Measurements from ENCODE around the gene JMJD4.
"Not testable (repeated sequence)": the region's sequence is repeated elsewhere in the genome, so short reads cannot be mapped to it uniquely, and the experiment has no call there.

JMJD4 gene

DNA sequence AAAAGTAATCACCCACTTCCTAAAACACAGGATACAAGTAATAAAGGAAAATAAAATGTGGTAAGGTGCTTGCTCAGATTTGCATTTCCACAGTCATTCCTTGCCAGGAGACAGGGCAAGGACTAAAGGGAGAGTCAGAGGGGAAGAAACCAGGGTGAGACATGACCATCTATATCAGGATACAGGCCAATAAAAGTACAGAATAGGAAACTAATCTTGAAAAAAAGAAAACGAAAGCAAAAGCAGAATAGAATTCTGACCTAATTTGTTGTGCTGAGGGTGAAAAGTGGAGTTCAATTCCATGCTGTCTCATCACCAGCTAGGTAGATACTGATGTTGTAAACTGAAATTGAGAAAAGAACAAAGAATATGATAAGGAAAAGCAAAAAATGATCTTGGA, 27.3 kb downstream of the JMJD4 start:
- no peak overlapping the region for H3K27ac ChIP-seq
- no peak for DNase-seq (ENCODE audit: low read depth, low spot score)

DNA sequence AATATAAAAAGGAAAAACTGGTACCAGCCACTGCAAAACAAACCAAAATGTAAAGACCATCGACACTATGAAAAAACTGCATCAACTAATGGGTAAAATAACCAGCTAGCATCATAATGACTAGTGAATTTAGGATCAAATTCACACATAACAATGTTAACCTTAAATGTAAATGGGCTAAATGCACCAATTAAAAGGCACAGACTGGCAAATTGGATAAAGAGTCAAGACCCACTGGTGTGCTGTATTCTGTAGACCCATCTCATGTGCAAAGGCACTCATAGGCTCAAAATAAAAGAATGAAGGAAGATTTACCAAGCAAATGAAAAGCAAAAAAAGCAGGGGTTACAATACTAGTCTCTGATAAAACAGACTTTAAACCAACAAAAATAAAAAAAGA, 33.5 kb downstream of the JMJD4 start:
- H3K27ac ChIP-seq; DNase-seq (ENCODE audit: low read depth, low spot score): not testable (repeated sequence)

DNA sequence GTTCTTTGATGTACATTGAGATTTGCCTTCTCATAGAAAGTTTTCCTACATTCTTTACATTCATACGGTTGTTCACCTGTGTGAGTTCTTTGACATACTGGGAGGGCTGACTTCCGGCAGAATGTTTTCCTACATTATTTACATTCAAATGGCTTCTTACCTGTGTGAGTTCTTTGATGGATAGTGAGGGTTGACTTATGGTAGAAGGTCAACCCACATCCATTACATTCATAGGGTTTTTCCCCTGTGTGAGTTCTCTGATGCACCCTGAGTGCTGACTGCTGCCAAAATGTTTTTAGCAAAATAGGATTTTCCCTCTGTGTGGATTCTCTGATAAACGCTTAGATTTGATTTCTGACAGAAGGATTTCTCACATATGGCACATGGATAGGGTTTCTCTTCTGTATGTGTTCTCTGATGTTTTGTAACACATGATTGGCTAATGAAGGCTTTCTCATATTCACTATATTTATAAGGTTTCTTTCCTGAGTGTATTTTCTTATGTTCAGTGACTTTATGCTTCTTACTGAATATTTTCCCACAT, 37.7 kb downstream of the JMJD4 start:
- H3K27ac ChIP-seq, result no peak overlapping the region
- DNase-seq (ENCODE audit: low read depth, low spot score), result no peak

DNA sequence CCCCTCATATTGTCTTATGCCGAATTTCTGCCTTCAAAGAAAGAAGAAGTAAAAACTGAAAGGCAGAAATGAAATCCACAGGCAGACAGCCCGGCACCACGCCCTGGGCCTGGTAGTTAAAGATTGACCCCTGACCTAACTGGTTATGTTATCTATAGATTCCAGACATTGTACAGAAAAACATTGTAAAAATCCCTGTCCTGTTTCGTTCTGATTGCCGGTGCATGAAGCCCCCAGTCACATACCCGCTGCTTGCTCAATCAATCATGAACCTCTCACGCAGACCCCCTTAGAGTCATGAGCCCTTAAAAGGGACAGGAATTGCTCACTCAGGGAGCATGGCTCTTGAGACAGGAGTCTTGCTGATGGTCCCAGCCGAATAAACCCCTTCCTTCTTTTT, 49.3 kb downstream of the JMJD4 start:
- H3K27ac ChIP-seq, result no peak overlapping the region
- no peak for DNase-seq (ENCODE audit: low read depth, low spot score)

All from epithelial cell of prostate (primary cell).